BLaER1 treated with 17β-estradiol and CSF1 and Interleukin-3, amounts not matched to agents 10 nM and 100 nM (cell line): ENCODE results near the gene SLC15A1.

Source experiments
- H3K27ac ChIP-seq, 11 experiments: shearing (Covaris generic); formaldehyde crosslinking; 2 replicates each; pipeline ENCODE4 v1.8.1; 2022
- H3K27me3 ChIP-seq, 11 experiments: shearing (Covaris generic); formaldehyde crosslinking; 2 replicates each; pipeline ENCODE4 v1.8.1; 2022
- H3K36me3 ChIP-seq, 11 experiments: shearing (Covaris generic); formaldehyde crosslinking; 2 replicates each; pipeline ENCODE4 v1.8.1; 2022
- H3K4me1 ChIP-seq, 10 experiments: shearing (Covaris generic); formaldehyde crosslinking; 2 replicates each; pipeline ENCODE4 v1.8.1; 2022
- H3K4me2 ChIP-seq, 11 experiments: shearing (Covaris generic); formaldehyde crosslinking; 2 replicates each; pipeline ENCODE4 v1.8.1; 2022
- H3K4me3 ChIP-seq, 10 experiments: shearing (Covaris generic); formaldehyde crosslinking; 2 replicates each; pipeline ENCODE4 v1.8.1; 2022
- H3K9ac ChIP-seq, 11 experiments: shearing (Covaris generic); formaldehyde crosslinking; 2 replicates each; pipeline ENCODE4 v1.8.1; 2022
- H3K9me3 ChIP-seq, 11 experiments: shearing (Covaris generic); formaldehyde crosslinking; replicated peaks in 1 of 11; 2 replicates each; pipeline ENCODE4 v1.8.1; 2022
- H4K20me1 ChIP-seq, 11 experiments: shearing (Covaris generic); formaldehyde crosslinking; 2 replicates each; pipeline ENCODE4 v1.8.1; 2022
- Cebpa-rat ChIP-seq, 11 experiments: shearing (Covaris generic); IDR thresholded peaks; 2 replicates each; pipeline ENCODE4 v1.8.1; 2022

The SLC15A1 gene

GRCh38 chr13:98731925-98732324 lies 20.5 kb downstream of the SLC15A1 start:
- no peaks in the 10 kb centered on the region for H3K27me3 ChIP-seq
- no peak overlapping the region for H3K4me2 ChIP-seq
- no peak overlapping the region for H3K27ac ChIP-seq
- no peak overlapping the region for H3K9ac ChIP-seq
- H3K4me1 ChIP-seq: peaks cover 0 to 23% (median 14%) of the 10 kb centered on the region in 10 experiments; a peak in 17 of 20 replicates
- H3K9me3 ChIP-seq: peaks cover 10 to 32% (median 20%) of the 10 kb centered on the region in 11 experiments; a peak in 20 of 22 replicates
- no peaks in the 10 kb centered on the region for H3K36me3 ChIP-seq
- H4K20me1 ChIP-seq: no peaks in the 10 kb centered on the region
- H3K4me3 ChIP-seq: no peak overlapping the region
- no peak for TF ChIP-seq Cebpa-rat (IDR thresholded peaks at IDR 0.05)

DNA sequence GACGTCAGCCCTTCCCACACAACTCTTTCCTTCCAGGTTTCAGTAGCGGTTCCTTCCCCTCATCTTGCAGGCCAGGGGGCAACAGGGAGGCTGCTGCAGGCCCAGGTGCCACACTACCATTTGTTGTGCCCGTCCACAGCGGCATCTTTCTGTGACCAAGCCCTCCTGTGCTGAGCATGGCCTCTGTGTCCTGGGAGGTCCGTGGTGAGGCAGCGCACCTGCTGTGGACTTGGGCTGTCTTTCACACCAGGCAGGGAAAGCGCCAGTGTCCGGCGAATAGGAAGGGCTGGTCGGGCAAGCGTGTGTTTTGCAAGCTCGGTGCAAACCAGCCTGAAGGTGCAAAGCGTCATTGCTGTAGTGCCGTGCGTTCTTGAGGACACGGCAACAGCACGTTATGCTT lies 21.4 kb downstream of the SLC15A1 start:
- no peaks in the 10 kb centered on the region for H4K20me1 ChIP-seq
- H3K36me3 ChIP-seq: no peaks in the 10 kb centered on the region
- H3K27me3 ChIP-seq: no peaks in the 10 kb centered on the region
- H3K4me3 ChIP-seq: no peak overlapping the region
- H3K9me3 ChIP-seq: peaks cover 9 to 27% (median 16%) of the 10 kb centered on the region in 11 experiments; a peak in 19 of 22 replicates
- TF ChIP-seq Cebpa-rat (IDR thresholded peaks at IDR 0.05): no peak
- H3K9ac ChIP-seq: no peak overlapping the region
- H3K4me1 ChIP-seq: peaks cover 0 to 23% (median 14%) of the 10 kb centered on the region in 10 experiments; a peak in 17 of 20 replicates
- peak overlapping the region in 2 of 11 experiments; percentile 6 to 25; a peak in 1 of 22 replicates for H3K4me2 ChIP-seq
- no peak overlapping the region for H3K27ac ChIP-seq

DNA sequence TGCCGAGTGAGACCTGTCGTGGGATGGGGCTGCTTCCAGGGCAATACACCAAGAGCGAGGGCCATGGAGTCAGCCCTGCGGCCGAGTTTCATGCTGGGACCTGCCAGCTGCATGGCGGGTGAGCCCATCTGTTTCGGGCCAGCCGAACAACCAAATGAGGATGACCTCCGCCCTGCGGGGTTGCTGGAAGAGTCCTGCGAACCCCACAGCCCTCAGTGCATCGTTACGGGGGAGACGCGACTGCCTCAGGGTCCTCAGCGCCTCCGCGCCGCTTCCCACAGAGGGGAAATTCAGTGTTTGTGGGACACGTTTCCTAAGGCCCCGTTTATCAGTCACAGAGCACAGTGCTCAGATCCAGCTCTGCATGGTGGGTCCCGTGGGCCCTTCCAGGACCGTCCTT lies 22.0 kb downstream of the SLC15A1 start:
- TF ChIP-seq Cebpa-rat (IDR thresholded peaks at IDR 0.05): no peak
- Histone ChIP-seq H3K9me3 (peaks cover 6 to 25% (median 14%) of the 10 kb centered on the region in 11 experiments; a peak in 17 of 22 replicates), H3K9ac (no peak overlapping the region), H3K27me3 (no peaks in the 10 kb centered on the region), H3K4me1 (peaks cover 0 to 23% (median 14%) of the 10 kb centered on the region in 10 experiments; a peak in 17 of 20 replicates), H3K27ac (no peak overlapping the region), H3K4me2 (peak overlapping the region in 3 of 11 experiments; percentile 6 to 25 (median 21); a peak in 2 of 22 replicates), H3K4me3 (no peak overlapping the region), H4K20me1 (no peaks in the 10 kb centered on the region), H3K36me3 (no peaks in the 10 kb centered on the region)

DNA sequence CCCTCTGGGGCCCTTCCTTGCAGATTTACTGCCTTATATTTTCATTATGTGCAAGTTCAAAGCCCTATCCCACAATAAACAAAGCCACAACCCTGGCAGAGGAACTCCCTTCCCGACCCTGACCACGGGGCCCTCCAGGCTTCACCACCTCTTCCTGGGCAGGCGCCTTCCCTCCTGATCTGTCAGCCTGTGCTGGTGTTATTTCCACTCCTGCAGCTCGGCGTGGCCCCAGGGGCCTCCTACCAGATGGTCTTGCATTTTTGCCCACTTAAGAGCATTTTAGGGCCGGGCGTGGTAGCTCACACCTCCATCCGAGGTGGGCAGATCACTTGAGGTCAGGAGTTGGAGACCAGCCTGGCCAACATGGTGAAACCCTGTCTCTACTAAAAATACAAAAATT lies 22.8 kb downstream of the SLC15A1 start:
- Histone ChIP-seq H3K27ac (0 out of 22 replicates have a peak overlapping the region, but pooled peaks of 1 of the 11 experiments have one; percentile 28), H3K4me2 (peak overlapping the region; percentile 46 to 81 (median 73)), H3K9ac (no peak overlapping the region), H3K27me3 (no peaks in the 10 kb centered on the region), H3K4me3 (0 out of 20 replicates have a peak overlapping the region, but pooled peaks of 1 of the 10 experiments have one; percentile 12), H4K20me1 (no peaks in the 10 kb centered on the region), H3K9me3 (peaks cover 6 to 25% (median 14%) of the 10 kb centered on the region in 11 experiments; a peak in 17 of 22 replicates), H3K4me1 (peaks cover 0 to 23% (median 14%) of the 10 kb centered on the region in 10 experiments; a peak in 17 of 20 replicates), H3K36me3 (no peaks in the 10 kb centered on the region)
- no peak for TF ChIP-seq Cebpa-rat (IDR thresholded peaks at IDR 0.05)

DNA sequence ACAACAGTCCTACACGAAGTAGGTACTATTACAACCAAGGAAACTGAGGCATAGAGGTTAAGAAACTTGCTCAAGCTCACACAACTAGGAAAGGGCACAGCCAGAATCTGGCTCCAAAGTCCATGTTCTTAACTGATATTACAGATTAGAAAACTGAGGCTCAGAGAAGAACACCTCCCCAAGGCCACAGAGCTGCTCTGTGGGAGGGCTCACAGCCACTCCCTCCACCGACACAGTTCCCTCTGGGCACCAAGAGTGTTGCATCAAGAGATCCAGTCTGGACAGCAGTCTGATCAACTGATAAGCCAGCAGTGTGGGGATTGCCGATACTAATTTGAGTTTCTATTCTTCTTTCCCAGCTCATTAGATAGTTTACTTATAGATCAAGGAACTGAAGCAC lies 29.5 kb downstream of the SLC15A1 start:
- Histone ChIP-seq H3K4me3 (no peak overlapping the region), H3K4me2 (peak overlapping the region in 2 of 11 experiments; percentile 26 to 40; a peak in 3 of 22 replicates), H3K9ac (no peak overlapping the region), H4K20me1 (no peaks in the 10 kb centered on the region), H3K27ac (no peak overlapping the region), H3K27me3 (no peaks in the 10 kb centered on the region), H3K36me3 (no peaks in the 10 kb centered on the region), H3K4me1 (peaks cover 0 to 8% (median 0%) of the 10 kb centered on the region in 10 experiments; a peak in 1 of 20 replicates), H3K9me3 (no peaks in the 10 kb centered on the region; a peak in 1 of 22 replicates)
- no peak for TF ChIP-seq Cebpa-rat (IDR thresholded peaks at IDR 0.05)

DNA sequence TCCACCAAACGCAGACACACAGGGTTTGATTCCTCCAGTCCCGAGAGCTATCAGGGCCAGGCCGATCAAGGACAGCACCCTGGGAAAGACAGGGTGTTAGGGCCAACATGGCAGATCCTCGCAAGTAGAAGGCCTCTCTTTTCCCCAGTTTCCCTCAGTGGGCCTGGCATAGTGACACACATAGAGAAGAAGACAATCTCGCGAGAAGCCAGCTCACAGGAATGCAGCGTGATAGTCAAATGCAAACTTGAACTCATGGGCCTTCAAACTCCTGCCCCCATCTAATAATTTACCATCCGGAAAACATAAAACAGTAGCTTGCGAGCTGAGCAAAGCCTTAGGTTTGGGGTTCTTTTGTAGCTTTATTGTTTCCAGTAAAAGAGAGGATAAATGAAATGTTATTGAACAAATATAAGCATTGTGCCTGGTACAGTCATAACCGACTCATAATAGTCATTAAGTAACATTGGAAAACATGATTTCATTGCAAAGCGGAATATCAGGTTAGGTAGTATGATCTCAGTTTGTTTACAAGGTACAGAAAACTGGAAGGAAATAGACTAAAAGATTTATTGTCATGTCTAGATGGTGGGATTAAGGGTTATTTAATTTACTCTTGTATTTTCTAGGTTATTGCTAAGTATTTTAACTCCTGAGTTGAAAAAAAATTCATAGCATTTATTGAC lies 30.5 kb downstream of the SLC15A1 start:
- Histone ChIP-seq H3K9me3 (no peaks in the 10 kb centered on the region; a peak in 1 of 22 replicates), H3K36me3 (no peaks in the 10 kb centered on the region), H3K27me3 (no peaks in the 10 kb centered on the region), H4K20me1 (no peaks in the 10 kb centered on the region), H3K27ac (no peak overlapping the region), H3K4me2 (no peak overlapping the region), H3K9ac (no peak overlapping the region), H3K4me1 (peaks cover 0 to 8% (median 0%) of the 10 kb centered on the region in 10 experiments; a peak in 1 of 20 replicates), H3K4me3 (no peak overlapping the region)
- TF ChIP-seq Cebpa-rat (IDR thresholded peaks at IDR 0.05): no peak

- H4K20me1 ChIP-seq: no peaks in the 10 kb centered on the region
- H3K27me3 ChIP-seq: no peaks in the 10 kb centered on the region
- H3K9me3 ChIP-seq: no peaks in the 10 kb centered on the region; a peak in 1 of 22 replicates
- H3K4me1 ChIP-seq: peaks cover 0 to 8% (median 0%) of the 10 kb centered on the region in 10 experiments; a peak in 1 of 20 replicates
- H3K4me3 ChIP-seq: no peak overlapping the region
- no peak overlapping the region for H3K27ac ChIP-seq
- no peak for TF ChIP-seq Cebpa-rat (IDR thresholded peaks at IDR 0.05)
- no peak overlapping the region for H3K4me2 ChIP-seq
- no peaks in the 10 kb centered on the region for H3K36me3 ChIP-seq
- H3K9ac ChIP-seq: no peak overlapping the region
Observed at GRCh38 chr13:98719527-98720250, 32.8 kb downstream of the SLC15A1 start.

DNA sequence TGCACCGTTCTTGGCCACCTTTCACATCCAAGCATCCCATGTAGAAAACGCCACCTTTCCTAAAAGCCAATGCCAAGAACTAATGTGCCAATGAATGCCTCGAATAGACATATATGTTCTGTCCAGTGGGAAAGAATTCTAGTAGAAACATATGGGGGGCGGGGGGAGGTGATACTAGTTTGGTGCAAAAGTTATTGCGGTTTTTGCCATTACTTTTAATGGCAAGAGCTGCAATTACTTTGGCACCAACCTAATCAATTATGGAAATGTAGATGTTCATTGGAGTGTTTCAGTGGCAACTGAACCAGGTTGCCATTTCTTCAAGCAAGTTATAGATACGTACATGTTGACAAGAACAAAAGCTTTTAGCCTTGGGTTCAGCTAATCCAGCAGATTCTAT lies 34.6 kb downstream of the SLC15A1 start:
- peaks cover 0 to 1% (median 0%) of the 10 kb centered on the region in 10 experiments; a peak in 1 of 20 replicates for H3K4me1 ChIP-seq
- H3K4me2 ChIP-seq: no peak overlapping the region
- no peak overlapping the region for H3K4me3 ChIP-seq
- H3K27ac ChIP-seq: no peak overlapping the region
- H3K9me3 ChIP-seq: no peaks in the 10 kb centered on the region
- H3K36me3 ChIP-seq: no peaks in the 10 kb centered on the region
- no peaks in the 10 kb centered on the region for H3K27me3 ChIP-seq
- H3K9ac ChIP-seq: no peak overlapping the region
- no peaks in the 10 kb centered on the region for H4K20me1 ChIP-seq
- TF ChIP-seq Cebpa-rat (IDR thresholded peaks at IDR 0.05): no peak

DNA sequence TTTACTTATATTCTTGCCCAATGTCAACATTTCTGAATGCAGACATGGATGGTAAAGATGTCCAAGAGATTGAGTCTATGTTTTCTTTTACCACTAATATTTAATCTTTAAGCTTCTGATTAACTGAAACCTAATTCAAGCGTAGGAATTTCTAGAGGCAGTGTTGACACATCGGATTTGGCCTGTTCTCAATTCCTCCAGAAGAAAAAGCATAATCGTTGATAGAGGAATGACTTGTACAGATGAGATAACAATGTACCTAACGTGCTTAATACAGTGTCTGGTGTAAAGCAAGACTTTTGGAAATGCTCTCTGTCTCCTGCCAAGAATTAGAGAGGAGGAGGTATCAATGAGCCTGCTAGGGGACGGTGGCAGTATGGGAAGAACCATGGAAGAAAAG lies 35.2 kb downstream of the SLC15A1 start:
- no peak for TF ChIP-seq Cebpa-rat (IDR thresholded peaks at IDR 0.05)
- Histone ChIP-seq H3K9ac (no peak overlapping the region), H3K9me3 (no peaks in the 10 kb centered on the region), H3K36me3 (no peaks in the 10 kb centered on the region), H3K4me2 (no peak overlapping the region), H4K20me1 (no peaks in the 10 kb centered on the region), H3K4me3 (no peak overlapping the region), H3K27me3 (no peaks in the 10 kb centered on the region), H3K4me1 (no peaks in the 10 kb centered on the region), H3K27ac (no peak overlapping the region)
